Colonic mucosa (tissue), 4 donors: ENCODE measurements around the gene USP43. TPM values are rescaled to one million over a fixed set of nuclear protein-coding genes. Genes with fewer than 3 reads are reported as not detected.
A peak's percentile ranks its signal among the peaks of the same experiment; 100 is the strongest.

Experiments
- DNase-seq: peaks from one replicate; pipeline ENCODE4 v3.0.0-alpha.2; 2020
- H3K27ac ChIP-seq: fragments of 200-600 bp; one replicate; pipeline ENCODE4 v1.8.0; 2021
- H3K27me3 ChIP-seq: fragments of 200-600 bp; one replicate; pipeline ENCODE4 v1.8.0; 2021
- H3K36me3 ChIP-seq: fragments of 200-600 bp; one replicate; pipeline ENCODE4 v1.8.0; 2021
- H3K4me1 ChIP-seq: fragments of 200-600 bp; one replicate; pipeline ENCODE4 v1.8.0; 2021; ENCODE audit warnings: mild to moderate bottlenecking
- H3K4me3 ChIP-seq: fragments of 200-600 bp; one replicate; pipeline ENCODE4 v1.8.0; 2021
- H3K9ac ChIP-seq, 2 donors: one replicate each; pipeline ENCODE4 v1.7.0; 2013; ENCODE audit warnings: control low read depth in 2 of 2, low read depth in 2 of 2, low read length in 2 of 2
- H3K9me3 ChIP-seq: fragments of 200-600 bp; one replicate; pipeline ENCODE4 v1.8.0; 2021
- intact Hi-C: fragments of 100-400 bp; cut with DNase I; formaldehyde crosslinking; loops from one replicate; pipeline ENCODE4 v1.14.1; 2022
- total RNA-seq, 2 donors: library from RNA; stranded (reverse); fragmentation: NEBNext Ultra II Directional in 1 of 2; extraction: Animal tissue kit (Norgen Biotek cat#: 25700) in 1 of 2; gene quantifications; one replicate each; pipeline ENCODE4 v1.2.1, GENCODE V29; 2021
- TF ChIP-seq, protein P1 (sequence below): fragments of 200-600 bp; IDR thresholded peaks from one replicate; pipeline ENCODE4 v1.8.0; 2022; ENCODE audit warnings: antibody characterized with exemption, mild to moderate bottlenecking
- donor health status: healthy.
- donor health status: DM: no; HTN: no; CAD: no.
- donor health status: DM: no; HTN: no; CAD: no.

Gene USP43
- total RNA-seq, 2 donors from 2014 or later, result 14.2 to 15.6 TPM

DNA sequence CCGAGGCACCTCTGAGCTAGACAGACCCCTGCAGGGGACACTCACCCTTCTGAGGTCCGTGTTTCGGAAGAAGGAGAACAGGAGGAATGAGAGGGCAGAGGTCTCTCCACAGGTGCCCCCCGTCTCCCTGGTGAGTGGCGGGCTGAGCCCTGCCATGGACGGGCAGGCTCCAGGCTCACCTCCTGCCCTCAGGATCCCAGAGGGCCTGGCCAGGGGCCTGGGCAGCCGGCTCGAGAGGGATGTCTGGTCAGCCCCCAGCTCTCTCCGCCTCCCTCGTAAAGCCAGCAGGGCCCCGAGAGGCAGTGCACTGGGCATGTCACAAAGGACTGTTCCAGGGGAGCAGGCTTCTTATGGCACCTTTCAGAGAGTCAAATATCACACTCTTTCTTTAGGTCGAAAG lies 83.2 kb downstream of the USP43 start:
- TF ChIP-seq, protein P1, sequence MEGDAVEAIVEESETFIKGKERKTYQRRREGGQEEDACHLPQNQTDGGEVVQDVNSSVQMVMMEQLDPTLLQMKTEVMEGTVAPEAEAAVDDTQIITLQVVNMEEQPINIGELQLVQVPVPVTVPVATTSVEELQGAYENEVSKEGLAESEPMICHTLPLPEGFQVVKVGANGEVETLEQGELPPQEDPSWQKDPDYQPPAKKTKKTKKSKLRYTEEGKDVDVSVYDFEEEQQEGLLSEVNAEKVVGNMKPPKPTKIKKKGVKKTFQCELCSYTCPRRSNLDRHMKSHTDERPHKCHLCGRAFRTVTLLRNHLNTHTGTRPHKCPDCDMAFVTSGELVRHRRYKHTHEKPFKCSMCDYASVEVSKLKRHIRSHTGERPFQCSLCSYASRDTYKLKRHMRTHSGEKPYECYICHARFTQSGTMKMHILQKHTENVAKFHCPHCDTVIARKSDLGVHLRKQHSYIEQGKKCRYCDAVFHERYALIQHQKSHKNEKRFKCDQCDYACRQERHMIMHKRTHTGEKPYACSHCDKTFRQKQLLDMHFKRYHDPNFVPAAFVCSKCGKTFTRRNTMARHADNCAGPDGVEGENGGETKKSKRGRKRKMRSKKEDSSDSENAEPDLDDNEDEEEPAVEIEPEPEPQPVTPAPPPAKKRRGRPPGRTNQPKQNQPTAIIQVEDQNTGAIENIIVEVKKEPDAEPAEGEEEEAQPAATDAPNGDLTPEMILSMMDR, result no peak

DNA sequence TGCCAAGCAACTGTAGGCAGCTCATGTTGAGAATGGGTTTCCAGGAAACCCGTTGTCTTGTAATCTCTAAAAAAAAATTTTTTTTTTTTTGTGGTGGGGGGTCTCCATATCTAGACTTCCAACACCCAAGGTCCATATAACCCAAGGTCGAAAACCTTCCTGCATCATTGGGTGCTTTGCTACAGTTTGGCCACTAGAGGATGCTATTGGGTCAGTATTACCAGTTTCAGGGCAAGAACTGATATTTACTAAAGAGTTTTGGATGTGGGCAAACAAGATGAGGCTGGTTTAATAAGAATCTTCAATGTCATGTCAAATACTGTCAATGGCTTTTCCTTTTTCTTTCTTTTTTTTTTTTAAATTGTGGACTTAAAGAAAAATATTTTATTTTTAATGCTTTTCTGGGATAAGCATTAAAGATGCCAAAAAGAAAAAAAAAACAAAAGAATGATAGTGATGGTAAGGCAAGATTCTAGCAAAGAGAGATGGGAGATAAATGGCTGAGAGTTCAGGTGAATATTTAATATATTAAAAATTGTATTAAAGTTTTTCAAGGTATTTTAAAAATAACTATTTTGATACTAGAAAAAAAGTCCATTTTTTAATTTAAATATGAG lies 83.8 kb downstream of the USP43 start:
- Histone ChIP-seq H3K9me3 (no peaks in the 10 kb centered on the region), H3K9ac (no peak overlapping the region), H3K36me3 (no peaks in the 10 kb centered on the region), H3K4me3 (no peak overlapping the region), H3K4me1 (no peaks in the 10 kb centered on the region), H3K27me3 (no peaks in the 10 kb centered on the region), H3K27ac (no peak overlapping the region)
- intact Hi-C loops, result no loop called here
- no peak for DNase-seq
- TF ChIP-seq, protein P1, result peak; percentile 93

More for the DNA sequence above, 83.2 kb downstream of the USP43 start:
- Histone ChIP-seq H3K4me3 (no peak overlapping the region), H3K9ac (no peak overlapping the region), H3K27me3 (no peaks in the 10 kb centered on the region), H3K9me3 (no peaks in the 10 kb centered on the region), H3K4me1 (no peaks in the 10 kb centered on the region), H3K27ac (no peak overlapping the region), H3K36me3 (no peaks in the 10 kb centered on the region)
- DNase-seq, result no peak
- intact Hi-C loops, result no loop called here

DNA sequence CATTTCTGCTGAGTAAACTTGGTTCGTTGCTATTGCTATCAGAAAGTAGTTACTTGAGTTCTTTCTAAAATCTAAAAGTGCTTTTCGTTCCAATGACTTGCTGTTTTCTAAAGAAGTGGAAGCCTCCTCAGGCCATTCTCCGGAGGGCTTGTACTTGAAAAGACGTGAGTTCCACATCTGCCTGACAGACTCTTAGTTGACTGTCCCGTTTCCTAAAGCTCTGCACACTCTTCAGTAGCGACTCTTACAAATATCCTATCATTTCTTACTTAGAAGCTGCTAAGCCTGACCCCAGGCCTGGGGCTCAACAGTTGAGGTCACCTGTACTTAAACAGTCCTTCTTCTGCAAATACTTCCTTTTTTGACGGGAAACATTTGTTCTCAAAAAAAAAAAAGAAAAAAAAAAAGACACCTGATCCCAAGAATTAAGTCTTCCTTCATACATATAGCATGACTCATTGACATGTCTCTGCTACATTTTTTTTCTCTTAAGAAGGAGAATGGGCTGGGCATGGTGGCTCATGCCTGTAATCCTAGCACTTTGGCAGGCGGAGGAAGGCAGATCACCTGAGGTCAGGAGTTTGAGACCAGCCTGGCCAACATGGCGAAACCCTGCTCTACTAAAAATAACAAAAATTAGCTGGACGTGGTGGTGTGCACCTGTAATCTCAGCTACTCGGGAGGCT lies 84.6 kb downstream of the USP43 start:
- H3K27me3 ChIP-seq, result no peaks in the 10 kb centered on the region
- H3K9me3 ChIP-seq, result no peaks in the 10 kb centered on the region
- no peaks in the 10 kb centered on the region for H3K36me3 ChIP-seq
- intact Hi-C loops, result no loop called here
- no peak overlapping the region for H3K9ac ChIP-seq
- TF ChIP-seq, protein P1, result no peak
- H3K4me1 ChIP-seq, result no peaks in the 10 kb centered on the region
- no peak for DNase-seq
- H3K4me3 ChIP-seq, result no peak overlapping the region
- no peak overlapping the region for H3K27ac ChIP-seq

DNA sequence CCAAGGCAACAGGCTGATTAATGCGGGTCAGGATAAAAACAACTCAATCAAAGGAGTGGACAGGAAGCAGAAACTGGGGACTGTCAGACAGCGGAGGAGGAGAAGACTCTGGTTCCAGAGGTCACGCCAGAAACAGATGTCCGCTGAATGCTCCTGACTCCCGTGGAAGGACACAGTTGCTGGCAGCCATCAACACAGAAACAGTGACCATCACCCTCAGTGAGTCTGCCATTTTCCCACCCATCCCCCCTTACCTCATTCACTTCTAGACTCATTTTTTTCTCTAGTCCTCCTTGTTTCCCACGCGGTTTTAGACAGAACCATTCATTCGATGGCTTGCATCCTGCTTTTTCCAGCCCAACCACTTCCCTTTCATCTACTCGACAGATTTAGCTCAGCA lies 105.2 kb downstream of the USP43 start:
- Histone ChIP-seq H3K9ac (no peak overlapping the region), H3K27ac (no peak overlapping the region), H3K4me3 (no peak overlapping the region), H3K27me3 (no peaks in the 10 kb centered on the region), H3K4me1 (no peaks in the 10 kb centered on the region), H3K36me3 (no peaks in the 10 kb centered on the region), H3K9me3 (no peaks in the 10 kb centered on the region)
- intact Hi-C loops, result loop anchor here (5.0 kb wide), 1 partner anchor 48 kb away; no protein-coding TSS in a partner anchor
- TF ChIP-seq, protein P1, result no peak
- DNase-seq, result no peak

DNA sequence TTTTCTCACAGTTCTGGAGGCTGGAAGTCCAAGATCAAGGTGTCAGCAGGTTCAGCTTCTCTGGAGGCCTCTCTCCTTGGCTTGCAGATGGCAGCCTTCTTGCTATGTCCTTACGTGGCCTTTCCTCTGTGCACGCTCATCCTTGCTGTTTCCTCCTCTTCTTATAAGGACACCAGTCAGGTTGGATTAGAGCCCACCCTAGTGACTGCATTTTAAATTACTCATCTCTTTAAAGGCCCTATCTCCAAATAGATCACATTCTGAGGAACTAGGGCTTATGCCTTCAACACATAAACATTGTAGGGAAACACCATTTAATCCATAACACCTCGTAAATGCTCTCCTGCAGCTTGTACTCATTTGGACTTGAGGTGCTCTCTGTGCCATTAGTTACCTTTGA lies 109.8 kb downstream of the USP43 start:
- no peak for DNase-seq
- Histone ChIP-seq H3K27me3 (no peaks in the 10 kb centered on the region), H3K36me3 (no peaks in the 10 kb centered on the region), H3K27ac (no peak overlapping the region), H3K9ac (no peak overlapping the region), H3K4me1 (no peaks in the 10 kb centered on the region), H3K4me3 (no peak overlapping the region), H3K9me3 (no peaks in the 10 kb centered on the region)
- intact Hi-C loops, result no loop called here
- TF ChIP-seq, protein P1, result no peak
